T-cell (primary cell): ENCODE measurements around the gene SEMA5B. TPM values are rescaled to one million over a fixed set of nuclear protein-coding genes. Genes with fewer than 3 reads are reported as not detected.
A peak's percentile ranks its signal among the peaks of the same experiment; 100 is the strongest.

Experiments
- ATAC-seq, 4 experiments: fragments of 200-7000 bp in 3 of 4; fragments of 150-1000 bp in 1 of 4; cut with Tn5 transposase; replicated peaks in 1 of 4; 1 replicate in 3 of 4; 2 replicates in 1 of 4; pipeline ENCODE4 v1.10.0; 2021; ENCODE audit warnings: moderate library complexity in 3 of 4, mild to moderate bottlenecking in 2 of 4, moderate number of reproducible peaks in 1 of 4
- CTCF ChIA-PET, 2 donors: fragments of 300-600 bp; sonication (Branson Sonifier 250); formaldehyde crosslinking; loops; one replicate each; lab custom pipeline; 2022; ENCODE audit warnings: antibody characterized with exemption in 2 of 2; lab: Charles Lee
- POLR2A ChIA-PET, 2 donors: fragments of 300-600 bp; sonication (Branson Sonifier 250); formaldehyde crosslinking; loops; one replicate each; lab custom pipeline; 2022; ENCODE audit warnings: antibody characterized with exemption in 2 of 2; lab: Charles Lee
- DNase-seq, 35 experiments: peaks; one replicate each; pipeline versions ENCODE4 v3.0.0 to v3.0.0-alpha.2; 2013 to 2023
- H3K27ac ChIP-seq: one replicate; pipeline ENCODE4 v1.5.1; 2013; ENCODE audit warnings: low read length
- H3K27me3 ChIP-seq, 2 experiments: replicated peaks in 1 of 2; 1 replicate in 1 of 2; 2 replicates in 1 of 2; pipeline versions ENCODE4 v1.6.1 to v1.7.0; 2013; ENCODE audit warnings: low read length in 1 of 2, mixed read lengths in 1 of 2; ENCODE audit not compliant: control insufficient read depth in 2 of 2, insufficient read depth in 2 of 2; ENCODE audit errors: extremely low read depth in 1 of 2
- H3K36me3 ChIP-seq, 2 donors: 1 replicate in 1 of 2; 2 replicates in 1 of 2; pipeline versions ENCODE4 v1.6.1 to v1.7.0; 2013; ENCODE audit warnings: low read length in 1 of 2; ENCODE audit not compliant: control insufficient read depth in 2 of 2, insufficient read depth in 1 of 2; ENCODE audit errors: extremely low read depth in 1 of 2
- H3K4me1 ChIP-seq, 2 experiments: 1 replicate in 1 of 2; 2 replicates in 1 of 2; pipeline versions ENCODE4 v1.6.1 to v1.7.0; 2013; ENCODE audit warnings: low read length in 2 of 2, mixed read lengths in 1 of 2; ENCODE audit not compliant: insufficient read depth in 2 of 2, control insufficient read depth in 1 of 2; ENCODE audit errors: extremely low read depth in 1 of 2
- H3K4me3 ChIP-seq, 2 donors: 1 replicate in 1 of 2; 2 replicates in 1 of 2; pipeline versions ENCODE4 v1.5.1 to v1.7.0; 2013; ENCODE audit warnings: mild to moderate bottlenecking in 2 of 2, low read length in 1 of 2, moderate library complexity in 1 of 2; ENCODE audit not compliant: control insufficient read depth in 1 of 2; ENCODE audit errors: extremely low read depth in 1 of 2
- H3K9me3 ChIP-seq: 2 replicates; pipeline ENCODE4 v1.7.0; 2013
- H3K27ac Mint-ChIP-seq, 2 donors: one replicate each; pipeline ENCODE4 v1.8.0; 2020 to 2021; ENCODE audit warnings: mild to moderate bottlenecking in 2 of 2, mixed read lengths in 2 of 2
- H3K27me3 Mint-ChIP-seq, 2 donors: one replicate each; pipeline ENCODE4 v1.8.0; 2021 to 2022; ENCODE audit warnings: mixed read lengths in 2 of 2
- H3K36me3 Mint-ChIP-seq: one replicate; pipeline ENCODE4 v1.8.0; 2021; ENCODE audit warnings: mixed read lengths
- H3K4me1 Mint-ChIP-seq, 3 donors: one replicate each; pipeline ENCODE4 v1.8.0; 2020 to 2022; ENCODE audit warnings: mixed read lengths in 3 of 3, mild to moderate bottlenecking in 1 of 3
- H3K4me3 Mint-ChIP-seq, 3 donors: one replicate each; pipeline ENCODE4 v1.8.0; 2020 to 2022; ENCODE audit warnings: mild to moderate bottlenecking in 3 of 3, mixed read lengths in 3 of 3, moderate library complexity in 3 of 3
- H3K9me3 Mint-ChIP-seq, 3 donors: one replicate each; pipeline ENCODE4 v1.8.0; 2020 to 2022; ENCODE audit warnings: mixed read lengths in 3 of 3
- WGBS: methylation state at CpG from one replicate; pipeline ENCODE4 v1.1.5; 2013; ENCODE audit warnings: missing lambda C conversion rate; ENCODE audit not compliant: insufficient coverage; 5-methylcytosine and 5-hydroxymethylcytosine counted together
- total RNA-seq, 35 experiments: library from RNA in 6 of 35; stranded (reverse) in 6 of 35; fragments of 120-200 nt in 1 of 35; gene quantifications; one replicate each; pipeline versions ENCODE4 v1.2.1 to v1.2.4 and lab custom pipeline; 2013 to 2026

The SEMA5B gene
- total RNA-seq, 5 donors from 2014 or later (not counting 1 experiment from before 2014, with no cell fraction given) = 0.08 to 0.32 (median 0.21) TPM; not detected in 1

- peaks cover 0 to 10% (median 7%) of the 10 kb centered on the region in 3 donors for H3K9me3 Mint-ChIP-seq
- Histone ChIP-seq H3K27me3 (peaks cover 0 to 36% of the 10 kb centered on the region in 2 experiments), H3K36me3 (no peaks in the 10 kb centered on the region), H3K27ac (no peak overlapping the region), H3K4me3 (no peak overlapping the region), H3K4me1 (no peaks in the 10 kb centered on the region), H3K9me3 (no peaks in the 10 kb centered on the region)
- DNase-seq = no peak
- no peak overlapping the region for H3K27ac Mint-ChIP-seq
- WGBS = 100% methylated on average over 1 of the region's 4 CpGs
- peaks cover 10 to 48% of the 10 kb centered on the region in 2 donors for H3K27me3 Mint-ChIP-seq
- ATAC-seq = no peak
- no peaks in the 10 kb centered on the region for H3K4me1 Mint-ChIP-seq
- CTCF ChIA-PET = no interaction called here
- H3K4me3 Mint-ChIP-seq = no peak overlapping the region
- POLR2A ChIA-PET = no interaction called here
- H3K36me3 Mint-ChIP-seq = no peaks in the 10 kb centered on the region
Measured at GRCh38 chr3:122907471-122907870, 120.1 kb downstream of the SEMA5B start.

- Histone ChIP-seq H3K27ac (no peak overlapping the region), H3K27me3 (peaks cover 0 to 15% of the 10 kb centered on the region in 2 experiments), H3K9me3 (no peaks in the 10 kb centered on the region), H3K36me3 (no peaks in the 10 kb centered on the region), H3K4me3 (no peak overlapping the region), H3K4me1 (no peaks in the 10 kb centered on the region)
- Mint-ChIP-seq H3K27ac (no peak overlapping the region), H3K4me3 (no peak overlapping the region), H3K9me3 (peaks cover 0 to 10% (median 7%) of the 10 kb centered on the region in 3 donors), H3K36me3 (no peaks in the 10 kb centered on the region), H3K27me3 (peaks cover 8 to 21% of the 10 kb centered on the region in 2 donors), H3K4me1 (no peaks in the 10 kb centered on the region)
- DNase-seq (no peak), ATAC-seq (no peak)
- 87% methylated on average over 4 of the region's 4 CpGs for WGBS
- POLR2A ChIA-PET = no interaction called here
- CTCF ChIA-PET = no interaction called here
Measured at GRCh38 chr3:122903171-122903570, 124.4 kb downstream of the SEMA5B start.

- Histone ChIP-seq H3K27ac (no peak overlapping the region), H3K4me1 (no peaks in the 10 kb centered on the region), H3K9me3 (no peaks in the 10 kb centered on the region), H3K27me3 (peaks cover 0 to 13% of the 10 kb centered on the region in 2 experiments), H3K36me3 (no peaks in the 10 kb centered on the region), H3K4me3 (no peak overlapping the region)
- Mint-ChIP-seq H3K4me1 (no peaks in the 10 kb centered on the region), H3K27me3 (peaks cover 8 to 20% of the 10 kb centered on the region in 2 donors), H3K4me3 (no peak overlapping the region), H3K9me3 (peaks cover 0 to 10% (median 7%) of the 10 kb centered on the region in 3 donors), H3K36me3 (no peaks in the 10 kb centered on the region), H3K27ac (no peak overlapping the region)
- ChIA-PET CTCF (no interaction called here), POLR2A (no interaction called here)
- DNase-seq = no peak
- WGBS = no CpG with 5 or more reads among the region's 2 CpGs
- ATAC-seq = no peak
Measured at GRCh38 chr3:122902326-122902725, 125.2 kb downstream of the SEMA5B start.

- Histone ChIP-seq H3K9me3 (no peaks in the 10 kb centered on the region), H3K36me3 (no peaks in the 10 kb centered on the region), H3K27me3 (peaks cover 0 to 12% of the 10 kb centered on the region in 2 experiments), H3K4me1 (no peaks in the 10 kb centered on the region), H3K4me3 (no peak overlapping the region), H3K27ac (no peak overlapping the region)
- no peaks in the 10 kb centered on the region for H3K36me3 Mint-ChIP-seq
- CTCF ChIA-PET = no interaction called here
- ATAC-seq (no peak), DNase-seq (no peak)
- H3K4me3 Mint-ChIP-seq = no peak overlapping the region
- POLR2A ChIA-PET = no interaction called here
- no peak overlapping the region for H3K27ac Mint-ChIP-seq
- no peaks in the 10 kb centered on the region for H3K9me3 Mint-ChIP-seq
- peaks cover 5 to 6% (median 5%) of the 10 kb centered on the region in 3 donors for H3K4me1 Mint-ChIP-seq
- peaks cover 11 to 16% of the 10 kb centered on the region in 2 donors for H3K27me3 Mint-ChIP-seq
- WGBS = 100% methylated on average over 1 of the region's 4 CpGs
Measured at GRCh38 chr3:122898298-122898697, 129.3 kb downstream of the SEMA5B start.

- POLR2A ChIA-PET = no interaction called here
Measured at GRCh38 chr3:122893754-122894668, 133.6 kb downstream of the SEMA5B start.

GRCh38 chr3:122893282-122893681 lies 134.3 kb downstream of the SEMA5B start:
- H3K4me3 Mint-ChIP-seq = no peak overlapping the region

More at GRCh38 chr3:122893754-122894668, 133.6 kb downstream of the SEMA5B start:
- Mint-ChIP-seq H3K4me1 (peaks cover 13 to 20% (median 19%) of the 10 kb centered on the region in 3 donors), H3K27me3 (peaks cover 10 to 11% of the 10 kb centered on the region in 2 donors), H3K9me3 (no peaks in the 10 kb centered on the region), H3K4me3 (no peak overlapping the region), H3K27ac (no peak overlapping the region), H3K36me3 (no peaks in the 10 kb centered on the region)
- ATAC-seq (no peak), DNase-seq (no peak)
- no peak overlapping the region for H3K4me3 ChIP-seq
- CTCF ChIA-PET = interaction anchor here (0.6 to 0.7 kb wide), 2 partner anchors 9 to 306 kb away, joined by 3 read pairs; no protein-coding TSS in a partner anchor
- H3K27me3 ChIP-seq = peaks cover 0 to 4% of the 10 kb centered on the region in 2 experiments
- H3K9me3 ChIP-seq = no peaks in the 10 kb centered on the region
- no peak overlapping the region for H3K27ac ChIP-seq
- WGBS = 80% methylated on average over 7 of the region's 17 CpGs
- no peaks in the 10 kb centered on the region for H3K36me3 ChIP-seq
- peaks cover 0 to 5% of the 10 kb centered on the region in 2 experiments for H3K4me1 ChIP-seq

More at GRCh38 chr3:122893282-122893681, 134.3 kb downstream of the SEMA5B start:
- Mint-ChIP-seq H3K4me1 (peaks cover 13 to 20% (median 19%) of the 10 kb centered on the region in 3 donors), H3K27ac (no peak overlapping the region), H3K27me3 (peaks cover 3 to 4% of the 10 kb centered on the region in 2 donors), H3K9me3 (no peaks in the 10 kb centered on the region), H3K36me3 (no peaks in the 10 kb centered on the region)
- H3K4me3 ChIP-seq = no peak overlapping the region
- ATAC-seq (peak in 3 of 4 experiments; percentile 39 to 82 (median 63)), DNase-seq (peak in 1 of 35 experiments; percentile 2)
- no peaks in the 10 kb centered on the region for H3K27me3 ChIP-seq
- 76% methylated on average over 5 of the region's 8 CpGs for WGBS
- H3K4me1 ChIP-seq = peaks cover 0 to 5% of the 10 kb centered on the region in 2 experiments
- no peaks in the 10 kb centered on the region for H3K9me3 ChIP-seq
- CTCF ChIA-PET = no interaction called here
- no peaks in the 10 kb centered on the region for H3K36me3 ChIP-seq
- no peak overlapping the region for H3K27ac ChIP-seq
- POLR2A ChIA-PET = no interaction called here
